GM21825 (cell line): ENCODE data around the gene ECSCR.

ENCODE experiments used
- ATAC-seq: cut with Tn5 transposase; IDR thresholded peaks from one replicate; pipeline ENCODE4 v1.9.1; 2021; ENCODE audit warnings: mild to moderate bottlenecking, moderate library complexity; ENCODE audit not compliant: unreplicated experiment

ECSCR gene

DNA sequence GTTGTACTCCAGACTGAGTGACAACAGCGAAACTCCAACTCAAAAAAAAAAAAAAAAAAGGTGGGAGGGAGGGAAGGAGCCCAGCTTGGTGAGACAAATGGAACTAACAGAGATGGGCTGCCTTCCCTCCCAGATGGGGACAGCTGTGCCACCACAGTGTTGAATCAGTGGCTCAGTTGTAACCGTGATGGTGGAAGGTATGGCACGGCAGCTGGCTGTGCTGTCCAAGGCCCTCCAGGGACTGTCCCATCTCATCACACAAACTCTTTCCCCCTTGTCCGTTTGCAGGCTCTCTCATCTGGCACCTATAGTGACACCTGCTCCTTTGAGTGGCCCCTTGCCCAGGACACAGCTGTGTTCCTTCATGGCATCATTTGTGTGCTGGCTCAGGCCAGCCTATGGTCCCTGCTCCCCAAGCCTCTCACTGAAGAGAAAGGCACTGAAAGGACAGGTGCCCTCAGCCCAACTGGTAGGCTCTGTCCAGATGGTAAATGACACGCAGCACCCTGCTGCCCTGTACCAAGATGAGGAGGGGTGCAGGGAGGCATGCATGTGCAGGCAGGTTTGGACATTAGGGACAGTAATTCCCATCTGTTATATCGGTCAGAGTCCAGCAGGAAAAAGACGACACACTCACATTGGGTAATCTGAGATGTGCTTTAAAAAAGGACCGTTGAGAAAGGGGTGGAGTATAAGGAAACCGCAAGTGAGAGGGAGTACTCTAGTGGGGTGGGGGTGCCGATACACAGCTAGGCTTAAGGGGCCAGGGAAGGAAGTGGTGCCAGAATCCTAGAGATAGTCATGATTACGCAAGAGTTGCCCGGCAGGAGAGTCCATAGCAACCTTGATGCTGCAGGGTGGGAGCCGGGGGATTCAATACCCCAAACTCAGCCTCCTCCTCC, 12.6 kb upstream of the ECSCR start:
- no peak for ATAC-seq

DNA sequence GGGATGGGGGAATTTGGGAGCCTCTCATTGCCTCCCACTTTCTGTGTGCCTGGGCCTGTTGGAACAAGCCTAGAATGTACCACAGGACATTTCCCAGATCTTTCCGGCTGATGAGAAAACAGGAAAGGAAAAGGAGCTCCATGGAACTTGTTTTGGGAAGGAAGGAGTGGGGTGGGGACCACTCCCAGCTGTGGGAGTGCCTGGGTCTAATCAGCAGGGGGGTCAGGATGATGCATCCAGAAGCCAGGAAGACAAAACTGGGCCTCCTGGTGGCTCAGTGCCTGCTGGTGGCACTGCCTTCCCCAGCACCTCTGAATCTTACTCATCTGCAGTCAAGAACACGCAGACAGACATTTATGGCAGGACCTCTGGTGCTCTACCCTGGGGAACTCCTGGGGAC, 11.0 kb upstream of the ECSCR start:
- no peak for ATAC-seq

DNA sequence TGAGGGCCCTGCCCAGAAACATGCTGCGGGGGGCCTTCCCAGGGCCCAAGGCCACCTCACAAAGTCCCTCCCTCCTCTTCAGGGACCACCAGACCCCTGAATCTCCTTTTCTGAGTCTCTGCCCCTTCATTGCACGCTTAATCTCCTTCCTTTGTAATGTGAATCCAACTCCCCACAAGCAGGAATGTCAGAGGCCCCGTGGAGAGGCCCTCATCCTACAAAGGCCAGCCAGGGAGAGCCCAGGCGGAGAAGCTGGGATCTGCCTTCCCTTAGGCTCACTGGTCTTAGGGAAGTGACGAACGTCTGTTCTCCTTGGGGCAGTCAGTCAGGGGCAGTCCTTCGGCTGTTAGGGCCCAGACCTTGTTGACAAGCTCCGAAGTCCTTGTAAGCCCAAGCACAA, 10.6 kb upstream of the ECSCR start:
- ATAC-seq: no peak

DNA sequence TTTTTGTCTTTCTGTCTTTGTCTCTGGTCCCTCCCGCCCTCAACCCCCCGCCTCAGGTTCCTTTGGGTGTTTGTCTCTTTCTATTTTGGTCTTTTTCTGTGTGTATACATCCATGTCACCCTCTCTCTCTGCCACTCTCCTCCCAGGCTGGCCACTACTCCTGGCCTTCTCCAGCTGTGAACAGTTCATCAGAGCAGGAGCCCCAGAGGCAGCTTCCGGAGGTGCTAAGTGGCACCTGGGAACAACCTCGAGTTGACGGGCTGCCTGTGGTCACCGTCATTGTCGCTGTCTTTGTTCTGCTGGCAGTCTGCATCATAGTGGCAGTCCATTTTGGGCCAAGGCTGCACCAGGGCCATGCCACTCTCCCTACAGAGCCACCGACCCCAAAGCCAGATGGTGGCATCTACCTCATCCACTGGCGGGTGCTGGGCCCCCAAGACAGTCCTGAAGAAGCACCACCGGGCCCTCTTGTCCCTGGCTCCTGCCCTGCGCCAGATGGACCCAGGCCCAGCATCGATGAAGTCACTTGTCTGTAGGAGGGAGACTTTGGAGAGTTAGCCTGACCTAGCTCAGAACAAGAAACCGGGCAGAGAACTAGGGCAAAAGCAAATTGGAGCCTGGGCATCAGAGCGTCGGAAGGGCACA, 10.0 kb upstream of the ECSCR start:
- no peak for ATAC-seq

DNA sequence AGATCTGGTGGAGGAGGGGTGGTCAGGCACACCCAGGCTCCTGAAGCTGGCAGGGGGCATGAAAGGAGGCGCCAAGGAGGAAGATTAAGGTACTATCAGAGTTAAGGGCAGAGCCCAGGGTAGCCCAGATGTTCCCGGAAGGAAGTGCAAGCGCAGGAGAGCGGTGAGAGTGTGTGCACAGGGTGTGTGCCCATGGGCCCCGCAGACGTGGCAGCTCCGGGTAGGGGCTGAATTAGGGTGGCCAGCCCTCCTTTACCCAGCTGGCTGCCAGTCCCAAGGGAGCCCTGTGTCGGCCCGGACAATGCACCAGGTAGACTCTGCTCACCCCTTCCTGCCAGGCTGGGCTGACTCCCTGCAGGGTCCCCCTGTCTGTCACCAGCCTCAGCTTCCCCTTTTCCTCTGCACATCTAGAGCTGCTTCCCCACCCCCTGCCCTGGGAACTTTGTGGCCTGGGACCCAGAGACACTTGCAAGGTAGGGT, 8.3 kb upstream of the ECSCR start, which contains the start of gene SMIM33:
Gene SMIM33, plus strand, starts transcription at position 184 of the 480 bp plus-strand sequence. Its CDS starts 118 bp downstream, at position 302.
- no peak for ATAC-seq

DNA sequence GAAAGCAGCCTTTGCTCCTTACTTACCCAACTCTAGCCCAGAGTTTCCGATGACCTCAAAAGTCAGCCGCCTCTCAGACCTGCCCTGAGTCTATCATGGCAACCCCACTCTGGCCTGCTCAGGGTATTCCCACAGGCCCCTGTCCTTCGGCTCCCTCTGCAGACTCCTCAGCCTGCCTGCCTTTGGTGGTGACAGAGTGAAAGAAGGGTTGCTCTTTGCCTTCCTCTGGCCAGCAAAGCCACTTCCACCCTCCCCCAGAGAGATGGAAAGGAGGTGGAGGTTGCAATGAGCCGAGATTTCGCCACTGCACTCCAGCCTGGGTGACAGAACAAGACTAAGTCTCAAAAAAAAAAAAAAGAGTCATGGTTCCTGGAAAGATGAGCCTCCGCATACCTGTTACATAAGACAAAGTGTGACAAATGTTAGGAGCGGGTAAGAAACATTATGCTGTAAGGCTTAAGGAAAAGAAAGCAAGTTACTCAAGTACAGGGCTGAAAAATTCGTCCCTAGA, 5.9 kb upstream of the ECSCR start:
- no peak for ATAC-seq

DNA sequence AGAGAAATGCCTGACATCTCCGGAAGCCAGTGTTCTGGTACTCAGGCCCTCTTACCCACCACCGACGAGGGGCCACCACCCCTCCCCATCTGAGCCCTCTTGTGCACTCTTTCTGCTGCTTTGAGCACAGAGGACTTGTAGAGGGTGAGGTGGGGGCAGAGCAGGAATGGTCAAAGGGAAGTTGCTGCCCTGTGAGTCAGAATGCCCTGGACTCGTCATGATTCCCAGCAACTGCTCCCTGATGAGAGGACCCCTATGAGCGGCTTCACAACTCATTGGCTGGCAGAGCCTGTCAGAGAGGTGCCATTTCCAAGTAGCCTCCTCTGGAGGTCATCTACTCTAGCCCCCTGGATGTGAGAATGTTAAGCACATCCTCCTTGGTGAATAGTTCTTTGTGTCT, 845 bp downstream of the ECSCR start:
- ATAC-seq: no peak

DNA sequence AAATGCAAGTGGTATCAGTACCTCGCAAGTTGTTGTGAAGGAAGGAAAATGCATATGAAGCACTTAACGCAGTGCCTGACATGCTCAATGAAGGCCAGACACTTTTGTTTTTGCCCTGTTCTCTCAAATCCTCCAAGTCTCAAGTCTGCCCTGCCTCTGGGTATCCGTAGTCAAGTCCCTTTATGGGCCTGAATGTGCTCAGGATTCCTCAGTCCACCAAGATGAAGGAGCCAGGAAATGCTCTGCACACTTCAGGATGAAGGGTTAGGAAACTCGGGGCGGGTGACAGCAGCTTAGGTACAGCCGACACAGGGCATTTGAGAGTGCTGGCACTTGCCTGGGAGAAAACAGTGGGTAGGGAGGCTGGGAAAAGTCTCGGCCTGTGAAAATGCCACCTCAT, 1.4 kb downstream of the ECSCR start:
- no peak for ATAC-seq

DNA sequence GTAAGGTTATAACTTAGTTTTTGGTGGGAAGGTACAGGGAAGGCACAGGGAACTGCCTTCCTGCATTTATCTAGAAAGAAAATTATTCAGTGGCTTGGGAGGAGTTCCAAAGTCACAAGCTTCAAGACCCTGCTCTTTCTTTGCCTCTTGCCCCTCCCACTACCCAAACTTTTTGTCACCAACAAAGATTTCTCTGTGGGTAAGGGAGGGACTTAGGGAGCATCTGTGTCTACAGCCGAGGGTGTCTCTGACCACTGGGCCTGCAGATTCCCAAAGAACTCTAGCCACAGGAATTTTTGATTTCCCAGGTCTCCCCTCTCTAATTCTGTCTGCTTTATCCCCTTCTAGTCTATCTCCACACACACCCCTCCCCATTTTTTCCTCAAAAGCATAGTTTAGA, 2.1 kb downstream of the ECSCR start:
- ATAC-seq: no peak

DNA sequence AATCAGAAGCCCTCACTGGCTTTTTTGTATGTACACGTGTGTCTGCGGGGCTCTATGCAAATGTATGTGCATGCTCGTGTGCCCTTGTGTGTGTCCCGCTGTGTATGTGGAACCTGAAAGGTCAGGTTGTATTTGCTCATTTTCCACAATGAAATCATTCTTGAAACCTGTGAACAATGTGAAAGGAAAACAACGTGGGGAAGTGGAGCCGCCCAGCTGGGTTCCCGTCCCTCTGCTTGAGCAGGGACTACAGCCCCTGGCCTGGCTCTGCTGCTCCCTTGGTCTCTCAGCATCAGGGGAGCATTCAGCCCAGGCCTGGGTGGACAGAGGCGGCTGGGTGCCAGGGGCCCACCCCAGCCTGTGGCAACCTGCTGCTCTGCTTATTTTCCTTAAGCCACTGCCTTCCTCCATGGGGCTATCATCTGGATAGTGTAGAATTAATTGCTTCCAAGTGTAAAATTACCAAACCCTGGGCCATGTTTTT, 3.0 kb downstream of the ECSCR start:
- no peak for ATAC-seq

DNA sequence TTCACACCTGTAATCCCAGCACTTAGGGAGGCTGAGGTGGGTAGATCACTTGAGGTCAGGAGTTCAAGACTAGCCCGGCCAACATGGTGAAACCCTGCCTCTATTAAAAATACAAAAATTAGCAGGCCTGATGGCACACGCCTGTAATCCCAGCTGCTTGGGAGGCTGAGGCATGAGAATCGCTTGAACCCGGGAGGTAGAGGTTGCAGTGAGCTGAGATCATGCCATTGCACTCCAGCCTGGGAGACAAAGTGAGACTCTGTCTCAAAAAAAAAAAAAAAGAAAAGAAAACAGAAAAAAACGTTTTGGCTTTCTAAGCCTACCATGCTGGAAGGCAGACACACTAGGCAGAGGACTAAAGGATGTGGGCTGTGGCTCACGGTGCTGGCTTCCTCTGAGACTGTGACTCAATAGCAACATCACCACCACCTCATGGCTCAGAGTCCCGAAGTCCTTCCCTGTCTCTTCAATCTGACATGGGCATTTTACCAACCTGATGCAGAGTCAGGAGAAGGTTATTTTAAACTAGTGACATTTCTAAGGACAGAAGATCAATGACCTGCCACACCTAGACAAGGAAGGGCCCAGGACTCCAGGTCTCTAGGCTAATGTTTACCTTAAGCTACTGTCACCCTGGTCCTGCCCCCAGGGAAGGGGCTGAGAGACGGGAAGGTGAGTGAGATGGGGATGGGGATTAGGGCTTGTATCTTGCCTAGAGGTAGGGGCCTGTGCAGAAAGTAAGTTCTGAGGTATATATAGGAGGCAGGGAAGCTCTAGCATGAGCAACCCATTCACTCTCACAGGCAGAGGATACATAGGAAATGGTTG, 3.7 kb downstream of the ECSCR start:
- peak; percentile 49 for ATAC-seq

DNA sequence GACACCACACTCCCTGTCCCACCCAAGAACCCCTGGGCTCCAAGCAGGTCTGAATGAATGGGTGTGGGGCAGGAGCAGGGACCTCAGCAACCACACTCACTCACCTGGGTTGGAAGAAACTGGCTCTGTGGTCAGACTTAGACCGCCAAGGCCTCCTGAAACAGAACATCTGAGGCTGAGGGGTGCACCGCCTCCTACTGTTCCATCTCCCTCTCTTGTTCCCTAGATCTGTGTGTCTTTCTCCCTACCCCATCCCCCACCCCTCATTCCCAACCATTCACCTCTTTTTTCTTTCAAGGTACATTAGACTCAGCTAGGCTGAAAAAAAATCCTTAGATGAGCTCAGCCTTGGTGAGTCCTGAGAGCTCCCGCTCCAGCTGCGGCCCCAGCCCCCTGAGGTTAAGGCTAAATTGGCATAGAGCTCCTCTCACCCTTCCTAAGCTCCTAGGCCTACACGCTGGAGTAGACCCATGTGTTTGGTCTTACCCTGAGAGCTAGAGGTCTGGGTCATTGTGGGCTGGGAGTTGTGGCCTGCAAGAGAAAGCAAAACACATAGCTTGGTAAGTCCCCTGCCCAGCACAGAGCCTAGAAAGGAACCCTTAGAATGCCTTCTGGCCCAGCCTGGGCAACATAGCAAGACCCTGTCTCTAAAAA, 4.8 kb downstream of the ECSCR start:
- ATAC-seq: peak; percentile 31

DNA sequence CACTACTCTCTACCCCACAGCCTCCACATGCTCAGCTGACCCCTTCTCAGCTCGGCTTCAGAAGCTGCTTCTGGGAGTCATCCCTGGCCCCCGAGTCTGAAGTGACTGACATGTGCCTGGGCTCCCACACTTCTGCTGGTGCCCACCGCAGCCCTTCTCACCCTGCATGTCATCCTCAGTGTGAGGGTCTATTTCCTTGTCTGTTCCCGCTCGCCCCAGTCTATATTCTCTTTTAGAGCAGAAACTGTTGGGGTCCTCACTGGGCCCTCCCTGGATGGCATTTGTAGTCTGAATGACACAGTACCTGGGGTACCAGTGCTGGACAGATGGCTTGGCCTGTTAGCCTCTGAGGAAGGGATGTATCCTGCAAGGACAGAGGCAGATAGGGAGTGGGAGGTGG, 5.3 kb downstream of the ECSCR start:
- ATAC-seq: no peak

DNA sequence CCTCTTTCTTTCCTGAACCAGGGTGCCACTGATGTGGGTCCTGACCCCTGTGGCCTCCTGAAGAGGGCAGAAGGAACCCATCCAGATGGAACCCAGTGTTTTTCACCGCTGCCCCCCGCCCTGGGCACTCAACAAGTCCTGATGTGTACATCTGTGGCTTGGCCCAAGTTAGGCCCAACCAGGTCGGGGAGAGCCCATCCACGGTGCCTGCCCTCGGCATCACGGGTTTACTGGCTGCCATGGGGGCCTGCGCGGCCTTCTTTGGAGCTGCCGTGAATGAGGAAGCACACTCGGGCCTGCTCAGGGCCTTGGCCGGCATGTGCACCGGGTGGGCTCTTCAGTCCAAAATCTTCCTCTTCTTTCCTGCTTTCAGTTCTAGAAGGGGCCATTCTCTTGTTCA, 5.8 kb downstream of the ECSCR start:
- no peak for ATAC-seq

DNA sequence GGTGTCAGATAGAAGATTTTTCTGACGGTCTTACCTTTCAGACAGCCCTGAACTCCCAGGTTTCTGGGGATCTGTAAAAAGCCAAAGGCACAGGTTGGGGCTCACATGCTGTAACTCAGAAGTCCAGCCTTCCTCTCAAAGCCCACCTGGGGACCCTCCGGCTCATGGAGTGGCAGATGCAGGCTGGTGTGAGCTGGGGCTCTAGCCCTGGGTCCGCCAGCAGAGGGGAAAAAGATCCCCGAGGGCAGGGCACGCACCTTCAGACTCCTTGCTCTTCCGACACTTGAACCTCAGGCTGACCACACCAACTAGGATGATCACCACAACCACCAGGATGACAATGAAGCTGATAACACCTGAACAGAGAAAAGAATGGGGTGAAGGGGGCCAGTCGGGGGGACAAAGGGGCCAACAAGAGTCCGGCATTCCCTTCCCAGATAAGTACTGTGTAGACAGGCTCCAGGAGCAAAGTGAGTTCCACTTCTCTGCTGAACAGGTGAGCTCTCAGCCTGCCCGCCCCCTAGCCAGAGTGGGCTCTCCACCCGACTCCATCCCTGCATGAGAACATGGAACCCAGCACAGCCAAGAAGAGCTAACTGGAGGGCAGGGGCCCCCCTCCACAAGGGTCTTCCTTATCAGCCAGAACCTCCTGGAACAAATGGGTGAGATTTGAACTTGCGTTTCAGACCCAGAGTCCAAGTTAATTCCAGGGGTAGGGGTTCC, 7.8 kb downstream of the ECSCR start:
- ATAC-seq: no peak

DNA sequence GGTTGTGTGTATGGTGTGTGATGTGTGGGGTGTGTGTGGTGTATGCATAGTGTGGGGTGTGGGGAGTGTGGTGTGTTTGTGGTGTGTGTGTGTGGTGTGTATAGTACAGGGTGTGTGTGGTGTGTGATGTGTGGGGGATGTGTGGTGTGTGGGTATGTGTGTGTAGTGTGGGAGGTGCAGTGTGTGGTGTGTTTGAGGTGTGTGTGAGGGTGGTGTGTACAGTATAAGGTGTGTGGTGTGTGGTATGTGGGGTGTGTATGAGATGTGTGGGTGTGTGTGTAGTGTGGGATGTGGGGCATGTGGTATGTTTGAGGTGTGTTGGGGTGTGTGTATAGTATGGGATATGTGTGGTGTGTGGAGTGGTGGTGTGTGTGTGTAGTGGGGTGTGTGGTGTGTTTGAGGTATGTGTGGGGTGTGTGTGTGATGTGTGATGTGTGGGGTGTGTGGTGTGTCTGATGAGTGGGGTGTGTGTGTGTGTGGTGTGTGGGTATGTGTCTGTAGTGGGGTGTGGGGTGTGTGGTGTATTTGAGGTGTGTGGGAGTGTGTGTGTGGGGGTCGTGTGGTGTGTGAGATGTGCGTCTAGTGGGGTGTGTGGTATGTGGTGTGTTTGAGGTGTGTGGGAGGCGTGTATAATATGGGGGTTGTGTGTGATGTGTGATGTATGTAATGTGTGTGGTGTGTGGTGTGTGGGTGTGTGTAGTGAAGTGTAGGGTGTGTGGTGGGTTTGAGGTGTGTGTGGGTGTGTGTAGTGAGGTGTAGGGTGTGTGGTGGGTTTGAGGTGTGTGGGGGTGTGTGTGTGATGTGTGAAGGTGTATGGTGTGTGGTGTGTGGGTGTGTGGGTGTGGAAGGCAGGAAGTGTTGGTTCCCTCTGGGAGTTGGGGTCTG, 8.6 kb downstream of the ECSCR start:
- no peak for ATAC-seq

DNA sequence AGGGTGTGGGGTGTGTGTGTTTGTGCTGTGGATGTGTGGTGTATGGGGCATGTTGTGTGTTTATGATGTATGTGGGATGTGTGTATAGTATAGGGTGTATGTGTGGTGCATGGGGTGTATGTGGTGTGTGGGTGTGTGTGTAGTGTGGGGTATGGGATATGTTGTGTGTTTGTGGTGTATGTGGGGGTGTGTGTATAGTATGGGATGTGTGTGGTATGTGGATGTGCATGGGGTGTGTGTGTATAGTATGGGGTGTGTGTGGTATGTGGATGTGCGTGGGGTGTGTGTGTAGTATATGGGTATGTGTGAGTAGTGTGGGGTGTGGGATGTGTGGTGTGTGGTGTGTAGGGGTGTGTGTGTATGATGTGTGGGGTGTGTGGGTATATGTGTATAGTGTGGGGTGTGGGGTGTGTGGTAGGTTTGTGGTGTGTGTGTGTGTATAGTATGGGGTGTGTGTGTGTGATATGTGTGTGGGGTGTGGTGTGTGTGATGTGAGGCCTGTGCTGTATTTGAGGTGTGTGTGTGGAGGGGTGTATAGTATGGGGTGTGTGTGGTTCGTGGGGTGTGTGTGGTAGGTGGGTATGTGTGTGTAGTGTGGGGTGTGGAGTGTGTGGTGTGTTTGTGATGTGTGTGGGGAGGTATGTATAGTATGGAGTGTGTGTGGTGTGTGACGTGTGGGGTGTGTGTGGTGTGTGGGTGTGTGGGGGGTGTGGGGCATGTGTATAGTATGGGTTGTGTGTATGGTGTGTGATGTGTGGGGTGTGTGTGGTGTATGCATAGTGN, 10.5 kb downstream of the ECSCR start:
- ATAC-seq: no peak

DNA sequence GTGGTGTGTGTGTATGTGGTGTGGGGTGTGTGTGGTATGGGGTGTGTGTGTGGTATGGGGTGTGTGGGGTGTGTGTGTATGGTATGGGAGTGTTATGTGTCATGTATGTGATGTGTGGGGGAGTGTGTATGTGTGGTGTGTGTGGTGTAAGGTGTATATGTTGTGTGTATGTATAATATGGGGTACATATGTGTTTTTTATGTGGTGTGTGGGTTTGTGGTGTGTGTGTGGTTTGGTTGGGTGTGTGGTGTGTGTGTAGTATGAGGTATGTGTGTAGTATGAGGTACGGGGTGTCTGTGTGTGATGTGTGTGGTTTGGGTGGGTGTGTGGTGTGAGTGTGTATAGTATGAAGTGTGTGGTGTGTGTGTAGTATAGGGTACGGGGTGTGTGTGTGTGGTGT, 11.4 kb downstream of the ECSCR start:
- no peak for ATAC-seq
